HFF-Myc (cell line): ENCODE results near the gene RABAC1.
"Not testable (repeated sequence)": the region's sequence is repeated elsewhere in the genome, so short reads cannot be mapped to it uniquely, and the experiment has no call there.

Source experiments
- DNase-seq: peaks from one replicate; pipeline ENCODE4 v3.0.0-alpha.2; 2011; ENCODE audit warnings: low read depth; ENCODE audit errors: extremely low read depth
- H3K4me3 ChIP-seq: replicated peaks from 2 replicates; pipeline ENCODE4 v1.5.1; 2011; ENCODE audit warnings: low read depth, mild to moderate bottlenecking, control low read depth, low read length
- TF ChIP-seq, protein P1 (sequence below): IDR thresholded peaks from 2 replicates; pipeline ENCODE4 v1.5.1; 2012; ENCODE audit warnings: mild to moderate bottlenecking, low read depth, low read length, control low read depth; ENCODE audit errors: missing control alignments

Gene RABAC1

DNA sequence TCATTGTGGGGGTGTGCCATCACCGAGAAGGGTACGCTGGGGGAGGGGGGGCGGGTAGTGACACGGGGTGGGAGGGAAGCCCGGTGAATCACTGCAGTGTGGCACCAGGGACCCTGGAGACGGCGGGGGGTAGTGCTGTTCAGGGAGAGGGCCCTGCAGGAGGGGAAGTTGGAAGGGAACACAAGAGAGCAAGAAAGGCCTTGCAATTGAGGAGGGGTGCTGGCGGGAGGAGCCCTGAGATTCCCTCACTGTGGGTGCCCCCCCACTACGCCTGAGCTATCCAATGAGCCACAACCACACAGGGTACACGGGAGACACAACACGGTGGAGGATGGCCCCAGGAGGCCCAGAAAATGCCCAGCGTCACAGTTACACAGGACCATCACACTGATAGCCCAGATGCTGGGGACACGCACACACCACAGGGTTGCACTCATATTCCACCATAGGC is 35.4 kb upstream of the RABAC1 start:
- TF ChIP-seq, protein P1, sequence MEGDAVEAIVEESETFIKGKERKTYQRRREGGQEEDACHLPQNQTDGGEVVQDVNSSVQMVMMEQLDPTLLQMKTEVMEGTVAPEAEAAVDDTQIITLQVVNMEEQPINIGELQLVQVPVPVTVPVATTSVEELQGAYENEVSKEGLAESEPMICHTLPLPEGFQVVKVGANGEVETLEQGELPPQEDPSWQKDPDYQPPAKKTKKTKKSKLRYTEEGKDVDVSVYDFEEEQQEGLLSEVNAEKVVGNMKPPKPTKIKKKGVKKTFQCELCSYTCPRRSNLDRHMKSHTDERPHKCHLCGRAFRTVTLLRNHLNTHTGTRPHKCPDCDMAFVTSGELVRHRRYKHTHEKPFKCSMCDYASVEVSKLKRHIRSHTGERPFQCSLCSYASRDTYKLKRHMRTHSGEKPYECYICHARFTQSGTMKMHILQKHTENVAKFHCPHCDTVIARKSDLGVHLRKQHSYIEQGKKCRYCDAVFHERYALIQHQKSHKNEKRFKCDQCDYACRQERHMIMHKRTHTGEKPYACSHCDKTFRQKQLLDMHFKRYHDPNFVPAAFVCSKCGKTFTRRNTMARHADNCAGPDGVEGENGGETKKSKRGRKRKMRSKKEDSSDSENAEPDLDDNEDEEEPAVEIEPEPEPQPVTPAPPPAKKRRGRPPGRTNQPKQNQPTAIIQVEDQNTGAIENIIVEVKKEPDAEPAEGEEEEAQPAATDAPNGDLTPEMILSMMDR: no peak
- no peak overlapping the region for H3K4me3 ChIP-seq
- DNase-seq: no peak

DNA sequence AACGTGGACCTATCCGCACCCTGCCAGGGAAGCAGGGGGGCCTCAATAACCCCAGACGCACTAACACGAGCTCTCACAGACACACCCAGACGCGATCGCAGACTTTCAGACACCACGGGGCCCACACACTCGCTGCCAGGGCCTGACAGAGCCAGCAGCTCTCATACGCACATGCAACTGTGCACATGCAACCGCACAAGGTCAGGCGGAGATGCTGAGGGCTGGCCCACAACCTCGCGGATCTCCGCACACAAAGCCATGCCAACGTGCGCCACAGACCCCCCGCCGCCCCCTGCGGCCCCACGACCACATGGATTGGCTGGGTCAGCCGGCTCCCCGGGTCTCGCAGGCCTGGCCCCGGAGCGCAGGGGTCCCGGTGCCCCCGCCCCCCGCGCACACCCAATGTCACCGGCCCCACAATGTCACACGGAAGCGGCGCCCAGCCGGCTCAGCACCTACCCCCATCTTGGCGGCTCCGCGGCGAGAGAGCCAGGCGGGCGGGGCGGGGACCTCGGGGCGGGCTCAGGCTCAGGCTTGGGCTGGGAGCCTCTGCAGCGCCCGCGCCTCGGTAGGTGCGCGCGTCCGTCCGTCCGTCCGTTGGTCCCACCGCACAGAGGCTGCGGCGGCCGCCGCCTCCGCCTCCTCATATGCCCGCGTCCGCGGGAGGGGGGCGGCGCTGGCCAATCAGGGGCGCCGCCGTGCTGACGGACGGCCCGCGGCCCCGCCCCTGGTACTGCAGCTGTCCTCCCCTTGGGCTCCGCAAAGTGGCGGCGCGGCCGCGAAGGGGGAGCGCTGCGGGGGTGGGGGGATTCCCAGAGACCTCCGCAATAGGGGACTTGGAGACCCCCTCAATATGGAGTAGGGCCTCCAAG is 34.7 kb upstream of the RABAC1 start, which contains the start of gene ATP1A3:
Gene ATP1A3, minus strand, starts transcription at position 619 of the 872 bp plus-strand sequence. Its CDS starts 154 bp downstream, at position 465.
- no peak for DNase-seq
- TF ChIP-seq, protein P1: no peak
- H3K4me3 ChIP-seq: peak within 1 kb of the TSS; percentile 34

DNA sequence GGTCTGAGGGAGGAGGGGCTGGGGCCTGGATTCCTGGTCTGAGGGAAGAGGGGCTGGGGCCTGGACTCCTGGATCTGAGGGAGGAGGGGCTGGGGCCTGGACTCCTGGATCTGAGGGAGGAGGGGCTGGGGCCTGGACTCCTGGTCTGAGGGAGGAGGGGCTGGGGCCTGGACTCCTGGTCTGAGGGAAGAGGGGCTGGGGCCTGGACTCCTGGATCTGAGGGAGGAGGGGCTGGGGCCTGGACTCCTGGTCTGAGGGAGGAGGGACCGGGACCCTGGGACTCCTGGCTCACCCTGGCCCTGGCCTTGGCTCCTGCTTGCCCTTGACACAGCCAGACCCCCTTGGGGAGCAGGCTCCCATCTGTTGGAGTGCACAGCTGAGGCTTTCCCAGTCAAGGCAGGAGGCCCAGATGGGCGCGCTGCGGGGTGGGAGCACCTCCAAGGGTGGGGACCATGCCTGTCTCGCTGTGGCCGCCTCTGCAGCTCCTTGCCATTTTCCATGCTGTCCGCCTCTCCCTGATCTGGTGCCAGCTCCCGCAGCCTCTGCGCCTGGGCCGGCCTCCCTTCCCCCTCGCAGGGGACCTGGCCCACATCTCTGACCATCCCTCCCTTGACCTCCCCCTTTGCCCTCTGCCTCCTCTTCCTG is 32.9 kb upstream of the RABAC1 start:
- not testable (repeated sequence) for H3K4me3 ChIP-seq, DNase-seq

DNA sequence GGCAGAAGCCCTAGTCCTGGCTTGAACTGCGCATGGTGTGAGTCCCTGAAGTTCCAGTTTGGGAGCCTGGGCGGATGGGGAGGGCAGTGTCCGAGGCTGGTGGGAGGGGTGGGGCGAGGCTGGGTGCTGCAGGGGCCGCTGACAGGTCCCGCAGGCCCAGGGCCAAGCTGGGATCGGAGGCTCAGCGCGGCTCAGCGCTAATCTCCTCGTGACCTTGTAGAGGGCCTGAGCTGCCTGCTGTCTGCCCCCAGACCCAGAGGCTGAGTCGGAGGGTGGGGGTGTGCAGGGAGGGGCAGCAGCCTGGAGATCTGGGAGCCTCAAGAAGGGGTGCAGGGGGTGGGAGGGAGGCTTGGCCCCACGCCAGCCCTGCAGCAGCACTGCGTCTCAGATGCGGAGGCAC is 31.9 kb upstream of the RABAC1 start:
- DNase-seq: no peak
- no peak overlapping the region for H3K4me3 ChIP-seq

DNA sequence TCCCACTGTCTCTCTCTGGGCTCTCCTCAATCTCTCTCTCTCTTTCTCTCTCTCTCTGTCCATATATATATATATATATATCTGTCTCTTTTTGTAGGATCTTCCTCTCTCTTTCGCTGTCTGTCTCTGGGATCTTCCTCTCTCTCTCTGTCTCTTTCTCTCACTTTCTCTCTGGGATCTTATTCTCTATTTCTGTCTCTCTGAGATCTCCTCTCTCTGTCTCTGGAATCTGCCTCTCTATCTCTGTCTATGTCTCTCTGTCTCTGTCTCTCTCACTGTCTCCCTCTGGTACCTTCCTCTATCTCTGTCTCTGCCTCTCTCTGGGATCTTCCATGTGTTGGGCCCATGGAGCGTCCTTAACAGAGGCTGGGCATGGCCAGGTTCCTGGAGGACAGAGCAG is 31.5 kb upstream of the RABAC1 start:
- TF ChIP-seq, protein P1: no peak
- H3K4me3 ChIP-seq: no peak overlapping the region

More for the DNA sequence above, 31.9 kb upstream of the RABAC1 start:
- TF ChIP-seq, protein P1: no peak

DNA sequence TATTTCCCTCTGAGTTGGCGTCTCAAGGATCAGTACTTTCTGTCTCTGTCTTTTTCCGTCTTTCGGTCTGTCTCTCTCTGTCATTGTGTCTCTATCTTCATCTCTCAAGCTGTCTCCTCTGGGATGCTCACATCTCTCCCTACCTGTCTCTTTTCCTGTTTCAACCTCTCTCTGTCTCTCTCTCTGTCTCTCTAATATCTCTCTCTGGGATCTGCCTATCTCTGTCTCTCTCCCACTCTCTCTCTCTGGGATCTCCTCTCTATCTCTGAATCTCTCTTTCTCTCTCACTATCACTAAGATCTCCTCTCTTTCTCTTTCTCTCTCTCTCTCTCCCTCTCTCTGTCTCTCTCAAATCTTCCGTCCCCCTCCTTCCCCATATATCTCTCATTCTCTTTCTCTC is 30.9 kb upstream of the RABAC1 start:
- H3K4me3 ChIP-seq: no peak overlapping the region
- DNase-seq: no peak
- TF ChIP-seq, protein P1: no peak

More for the DNA sequence above, 31.5 kb upstream of the RABAC1 start:
- no peak for DNase-seq

DNA sequence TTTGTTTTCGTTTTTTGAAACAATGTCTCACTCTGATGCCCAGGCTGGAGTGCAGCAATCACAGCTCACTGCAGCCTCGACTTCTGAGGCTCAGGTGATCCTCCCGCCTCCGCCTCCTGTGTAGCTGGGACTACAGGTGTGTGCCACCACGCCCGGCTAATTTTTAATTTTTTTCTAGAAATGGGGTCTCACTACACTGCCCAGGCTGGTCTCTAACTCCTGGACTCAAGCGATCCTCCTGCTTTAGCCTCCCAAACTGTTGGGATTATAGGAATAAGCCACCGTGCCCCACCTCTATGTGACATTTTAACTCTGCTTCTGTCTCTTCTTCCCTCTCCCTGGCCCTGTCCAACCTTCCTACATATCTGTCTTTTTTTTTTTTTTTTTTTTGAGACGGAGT is 29.8 kb upstream of the RABAC1 start:
- TF ChIP-seq, protein P1: no peak
- no peak overlapping the region for H3K4me3 ChIP-seq
- no peak for DNase-seq
